Left ventricle myocardium superior (tissue), 1 donor: Measurements from ENCODE around the gene OR52J3. TPM values are rescaled to one million over a fixed set of nuclear protein-coding genes. Genes with fewer than 3 reads are reported as not detected.
A peak's percentile ranks its signal among the peaks of the same experiment; 100 is the strongest.
"Not testable (repeated sequence)": the region's sequence is repeated elsewhere in the genome, so short reads cannot be mapped to it uniquely, and the experiment has no call there.

Experiments used
- ATAC-seq: fragments of 200-7000 bp; cut with Tn5 transposase; one replicate; pipeline ENCODE4 v1.9.1; 2020; ENCODE audit warnings: mild to moderate bottlenecking, moderate library complexity
- DNase-seq: peaks from one replicate; pipeline ENCODE4 v3.0.0-alpha.2; 2020
- intact Hi-C: fragments of 100-400 bp; cut with micrococcal nuclease; formaldehyde crosslinking; loops from one replicate; pipeline ENCODE4 v1.11.0; 2022
- long read RNA-seq: library from polyadenylated mRNA; unstranded; transcript quantifications from one replicate; pipeline ENCODE4 v2.0.0, GENCODE V29; 2021
- total RNA-seq: library from RNA; stranded (reverse); fragmentation: NEBNext Ultra II Directional; extraction: Animal tissue kit (Norgen Biotek cat#: 25700); gene quantifications from one replicate; pipeline ENCODE4 v1.2.1, GENCODE V29; 2021
- donor health status: DM: no; HTN: yes; CAD: no; lungs with severe emphysema.

OR52J3 gene
- not detected for total RNA-seq
- long read RNA-seq = 0 reads

DNA sequence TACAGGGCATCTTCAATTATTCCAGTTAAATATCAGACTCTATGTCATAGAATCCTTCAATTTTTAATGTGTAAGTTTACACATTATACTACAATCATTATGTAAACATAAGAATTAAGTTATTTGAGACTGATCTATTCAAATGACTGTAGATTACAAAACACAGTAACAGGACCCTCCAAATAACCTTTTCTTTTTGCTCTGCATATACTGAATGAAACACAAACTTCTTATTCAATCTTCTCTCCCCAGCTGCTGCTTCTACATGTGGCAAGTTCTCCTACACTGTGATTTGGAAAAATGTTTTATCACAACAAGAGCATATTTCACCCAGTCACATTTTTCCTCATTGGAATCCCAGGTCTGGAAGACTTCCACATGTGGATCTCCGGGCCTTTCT is at the start of gene OR52J3:
TSS of gene OR52J3 (plus strand) at position 301 of the 400 bp plus-strand sequence. CDS start at position 301, 0 bp downstream.
- no peak for DNase-seq
- ATAC-seq = no peak
- intact Hi-C loops = no loop called here

DNA sequence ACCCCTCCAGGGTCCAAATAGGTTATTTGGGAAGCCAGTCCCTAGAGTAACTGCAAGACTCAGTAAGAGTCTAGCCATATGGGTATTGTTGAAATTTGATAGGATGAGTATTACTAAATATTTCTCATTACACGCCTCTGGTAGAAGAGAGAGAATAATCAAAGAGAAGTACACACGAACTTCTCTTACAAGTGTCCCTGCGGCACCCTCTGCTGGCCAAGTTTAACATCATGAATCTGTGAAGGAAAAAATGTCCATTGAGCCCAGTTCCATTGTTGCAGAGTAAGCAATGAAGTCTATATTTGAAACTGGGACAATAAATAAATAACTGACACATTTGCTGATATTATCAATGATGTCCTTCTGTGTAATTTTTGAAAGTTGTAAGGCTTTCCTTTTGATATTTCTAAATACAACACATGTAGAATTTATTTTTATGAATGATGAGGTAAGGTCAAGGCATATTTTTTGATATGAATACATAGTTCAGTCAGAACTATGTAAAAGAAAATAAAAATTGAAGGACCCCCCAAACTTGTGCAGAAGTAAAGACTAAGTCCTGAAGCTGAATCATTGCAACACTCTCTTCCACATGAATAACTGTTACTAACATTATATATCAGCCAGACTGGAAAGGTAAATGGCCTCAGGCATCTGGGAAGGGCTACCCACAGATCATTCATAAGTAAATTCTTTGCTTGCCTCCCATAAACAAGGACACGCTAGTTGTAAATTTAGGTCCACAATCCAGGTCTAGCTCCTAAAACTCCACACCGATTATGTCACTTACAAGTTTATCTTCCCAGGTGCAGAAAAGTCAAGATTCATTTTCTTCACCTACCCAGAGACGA is 41.7 kb upstream of the OR52J3 start:
- DNase-seq = peak; percentile 53
- peak; percentile 26 for ATAC-seq
- intact Hi-C loops = loop anchor here (5.0 kb wide), 1 partner anchor 367 kb away; the partner anchor contains the start of gene OR51D1

DNA sequence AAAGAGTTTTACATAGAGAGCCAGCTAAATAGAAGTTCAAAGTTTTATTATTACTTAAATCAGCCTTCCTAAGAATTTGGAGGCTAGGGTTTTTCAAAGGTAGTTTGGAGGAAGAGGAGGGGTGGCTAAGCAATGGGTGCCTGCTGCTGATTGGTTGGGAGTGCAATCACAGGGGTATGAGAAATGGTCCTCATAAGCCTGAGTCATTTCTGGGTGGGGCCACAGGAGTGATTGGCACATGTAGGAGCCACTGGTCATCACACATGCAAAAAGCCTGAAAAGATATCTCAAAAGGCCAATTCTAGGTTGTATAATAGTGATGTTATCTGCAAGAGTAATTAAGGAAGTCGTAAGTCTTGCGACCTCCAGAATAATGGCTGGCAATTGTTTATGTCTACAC is 38.8 kb upstream of the OR52J3 start:
- intact Hi-C loops = no loop called here

GRCh38 chr11:5011254-5011653 is 35.1 kb upstream of the OR52J3 start:
- ATAC-seq (no peak), DNase-seq (no peak)
- intact Hi-C loops = no loop called here

More for the DNA sequence above, 38.8 kb upstream of the OR52J3 start:
- ATAC-seq (no peak), DNase-seq (no peak)

GRCh38 chr11:5013012-5013411 is 33.3 kb upstream of the OR52J3 start:
- intact Hi-C loops = no loop called here
- DNase-seq = no peak
- ATAC-seq = no peak

DNA sequence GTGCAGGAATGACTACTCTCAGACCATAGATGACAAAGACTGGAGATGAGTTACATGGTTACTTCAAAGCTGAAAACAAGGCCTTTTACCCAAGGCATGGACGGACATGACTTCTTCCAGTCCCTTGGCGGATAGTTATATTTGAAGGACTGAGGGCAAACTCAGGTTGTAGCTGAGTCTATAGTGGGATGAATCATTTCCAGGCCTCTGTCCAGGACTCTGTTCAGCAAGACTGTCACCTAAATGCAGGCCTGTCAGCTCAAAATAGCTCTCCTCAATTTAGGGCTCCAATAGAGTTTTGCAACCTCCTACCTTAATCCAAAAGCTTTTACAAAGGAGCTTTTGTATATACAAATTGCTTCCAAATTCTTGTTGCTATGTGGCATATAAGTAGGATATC is 24.3 kb upstream of the OR52J3 start:
- ATAC-seq (peak; percentile 93), DNase-seq (no peak)
- intact Hi-C loops = no loop called here

GRCh38 chr11:5036669-5037068 is 9.7 kb upstream of the OR52J3 start:
- intact Hi-C loops = no loop called here
- ATAC-seq (no peak), DNase-seq (no peak)

GRCh38 chr11:5037926-5038325 is 8.4 kb upstream of the OR52J3 start:
- no peak for ATAC-seq
- no peak for DNase-seq
- intact Hi-C loops = no loop called here

GRCh38 chr11:5038341-5038740 is 8.0 kb upstream of the OR52J3 start:
- no peak for ATAC-seq
- no peak for DNase-seq
- intact Hi-C loops = no loop called here

- intact Hi-C loops = no loop called here
- DNase-seq (no peak), ATAC-seq (no peak)
Measured at GRCh38 chr11:5040876-5041275, 5.5 kb upstream of the OR52J3 start.

GRCh38 chr11:5042091-5042490 is 4.2 kb upstream of the OR52J3 start:
- no peak for DNase-seq
- intact Hi-C loops = no loop called here

GRCh38 chr11:5043380-5043779 is 2.9 kb upstream of the OR52J3 start:
- intact Hi-C loops = no loop called here
- DNase-seq (no peak), ATAC-seq (no peak)

More at GRCh38 chr11:5042091-5042490, 4.2 kb upstream of the OR52J3 start:
- ATAC-seq = no peak

GRCh38 chr11:5046754-5047330 is 516 bp downstream of the OR52J3 start:
- no peak for ATAC-seq
- DNase-seq = no peak
- intact Hi-C loops = no loop called here

GRCh38 chr11:5058679-5059078 is 12.4 kb downstream of the OR52J3 start:
- ATAC-seq, intact Hi-C loops, DNase-seq: not testable (repeated sequence)

- ATAC-seq = no peak
- intact Hi-C loops = no loop called here
- no peak for DNase-seq
Measured at GRCh38 chr11:5059391-5059790, 13.1 kb downstream of the OR52J3 start, which contains the start of gene OR52E2. OR52E2 (minus strand) TSS chr11:5059627; CDS start chr11:5059627, 0 bp downstream.

DNA sequence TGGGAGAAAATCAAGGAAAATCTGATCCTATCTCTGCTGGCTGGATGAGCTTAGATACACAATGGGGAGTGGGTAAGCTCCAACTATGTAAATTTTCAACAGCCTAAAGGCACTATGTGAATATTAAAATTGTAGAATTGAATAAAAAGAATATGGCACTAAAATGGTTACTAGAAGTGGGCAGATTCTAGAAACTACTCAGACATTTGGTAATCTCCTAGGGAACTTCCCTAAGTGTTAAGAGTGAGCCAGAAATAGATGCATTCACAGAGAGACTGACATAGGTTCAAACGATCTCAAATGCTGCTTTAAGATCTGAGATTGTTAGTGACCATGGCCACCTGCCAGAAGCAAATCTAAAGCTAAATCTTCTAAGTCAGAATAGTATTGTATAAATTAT is 18.7 kb downstream of the OR52J3 start:
- intact Hi-C loops = no loop called here

GRCh38 chr11:5069272-5069671 is 22.9 kb downstream of the OR52J3 start, which contains the start of gene OR52E1:
OR52E1 (plus strand) TSS chr11:5069572.
- intact Hi-C loops = no loop called here
- DNase-seq (no peak), ATAC-seq (no peak)

More for the DNA sequence above, 18.7 kb downstream of the OR52J3 start:
- DNase-seq (no peak), ATAC-seq (no peak)

DNA sequence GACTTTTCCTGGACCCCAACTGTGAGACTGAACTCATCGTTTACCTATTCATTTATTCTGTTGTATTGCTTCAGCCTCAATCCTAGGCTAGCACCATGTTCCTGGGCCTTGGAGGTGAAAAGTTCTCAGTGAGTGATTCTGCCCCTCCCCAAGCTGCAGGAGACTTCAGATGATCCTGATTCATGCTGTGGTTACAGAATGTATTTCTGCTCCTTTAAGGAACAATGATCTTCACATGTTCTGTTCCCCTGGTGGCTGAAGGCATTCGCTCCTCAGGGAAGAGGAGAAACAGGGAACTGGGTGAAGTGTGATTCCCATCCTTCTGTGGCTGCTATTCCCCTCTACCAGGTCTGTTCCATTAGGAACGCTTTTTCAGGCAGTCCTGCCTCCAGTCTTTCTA is 25.5 kb downstream of the OR52J3 start:
- intact Hi-C loops = no loop called here
- DNase-seq = no peak
- ATAC-seq = no peak

GRCh38 chr11:5081405-5081804 is 35.1 kb downstream of the OR52J3 start:
- ATAC-seq = no peak
- no peak for DNase-seq
- intact Hi-C loops = no loop called here

- DNase-seq = no peak
- intact Hi-C loops = no loop called here
- ATAC-seq = no peak
Measured at GRCh38 chr11:5083602-5084001, 37.3 kb downstream of the OR52J3 start.
